Testis (tissue), 2 donors: ENCODE data around the gene MACROD2.

ENCODE experiments used
- POLR2A ChIP-seq: fragments of 450-650 bp; IDR thresholded peaks from one replicate; pipeline ENCODE4 v1.6.1; 2017; ENCODE audit warnings: antibody characterized with exemption, mild to moderate bottlenecking, moderate library complexity
- TF ChIP-seq, protein P1 (sequence below), 3 experiments: fragments of 450-650 bp in 2 of 3; fragments of 200-600 bp in 1 of 3; sonication (generic) in 1 of 3; IDR thresholded peaks; one replicate each; pipeline ENCODE4 v1.5.1; 2016 to 2019; ENCODE audit warnings: antibody characterized with exemption in 3 of 3, mild to moderate bottlenecking in 2 of 3, moderate library complexity in 1 of 3

DNA sequence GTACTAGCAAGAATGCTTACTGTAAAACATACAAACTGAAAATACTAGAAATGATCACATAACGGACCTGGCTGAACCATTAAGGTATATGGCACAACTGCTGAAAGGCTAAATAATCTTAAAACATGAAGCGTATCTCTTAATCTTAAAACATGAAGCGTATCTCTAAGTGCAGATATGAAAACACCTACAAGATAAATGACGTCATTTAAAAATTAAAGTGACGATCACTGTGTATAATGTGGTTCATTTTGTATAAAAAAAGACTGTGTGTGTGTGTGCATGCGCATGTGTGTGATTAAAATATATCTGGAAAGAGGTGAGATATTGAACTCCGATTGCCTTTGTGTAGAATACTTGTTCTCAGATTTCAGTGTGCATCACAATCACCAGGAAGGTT, 1797.5 kb downstream of the MACROD2 start:
- TF ChIP-seq, protein P1, sequence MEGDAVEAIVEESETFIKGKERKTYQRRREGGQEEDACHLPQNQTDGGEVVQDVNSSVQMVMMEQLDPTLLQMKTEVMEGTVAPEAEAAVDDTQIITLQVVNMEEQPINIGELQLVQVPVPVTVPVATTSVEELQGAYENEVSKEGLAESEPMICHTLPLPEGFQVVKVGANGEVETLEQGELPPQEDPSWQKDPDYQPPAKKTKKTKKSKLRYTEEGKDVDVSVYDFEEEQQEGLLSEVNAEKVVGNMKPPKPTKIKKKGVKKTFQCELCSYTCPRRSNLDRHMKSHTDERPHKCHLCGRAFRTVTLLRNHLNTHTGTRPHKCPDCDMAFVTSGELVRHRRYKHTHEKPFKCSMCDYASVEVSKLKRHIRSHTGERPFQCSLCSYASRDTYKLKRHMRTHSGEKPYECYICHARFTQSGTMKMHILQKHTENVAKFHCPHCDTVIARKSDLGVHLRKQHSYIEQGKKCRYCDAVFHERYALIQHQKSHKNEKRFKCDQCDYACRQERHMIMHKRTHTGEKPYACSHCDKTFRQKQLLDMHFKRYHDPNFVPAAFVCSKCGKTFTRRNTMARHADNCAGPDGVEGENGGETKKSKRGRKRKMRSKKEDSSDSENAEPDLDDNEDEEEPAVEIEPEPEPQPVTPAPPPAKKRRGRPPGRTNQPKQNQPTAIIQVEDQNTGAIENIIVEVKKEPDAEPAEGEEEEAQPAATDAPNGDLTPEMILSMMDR (IDR thresholded peaks at IDR 0.05): no peak
- TF ChIP-seq POLR2A: no peak
